Prostate gland (tissue), 2 donors: ENCODE results near the gene CSMD2. TPM values are rescaled to one million over a fixed set of nuclear protein-coding genes. Genes with fewer than 3 reads are reported as not detected.

Source experiments
- DNase-seq: peaks from one replicate; pipeline ENCODE4 v3.0.0-alpha.2; 2019; ENCODE audit warnings: low spot score
- H3K27ac ChIP-seq, 2 donors: fragments of 200-600 bp; sonication (generic); 2 replicates each; pipeline ENCODE4 v1.5.1; 2017 to 2019
- H3K27me3 ChIP-seq: fragments of 200-600 bp; sonication (generic); replicated peaks from 2 replicates; pipeline ENCODE4 v1.5.1; 2019; ENCODE audit not compliant: insufficient read depth
- H3K36me3 ChIP-seq, 2 donors: fragments of 200-600 bp; sonication (generic); 1 replicate in 1 of 2; 2 replicates in 1 of 2; pipeline versions ENCODE4 v1.5.1 to v1.8.1; 2017 to 2019
- H3K4me1 ChIP-seq: fragments of 200-600 bp; sonication (generic); replicated peaks from 2 replicates; pipeline ENCODE4 v1.5.1; 2019
- H3K4me3 ChIP-seq, 2 donors: fragments of 200-600 bp; sonication (generic); 2 replicates each; pipeline ENCODE4 v1.5.1; 2017 to 2019
- H3K9me3 ChIP-seq: fragments of 200-600 bp; sonication (generic); 2 replicates; pipeline ENCODE4 v1.5.1; 2017
- POLR2A ChIP-seq: fragments of 450-650 bp; IDR thresholded peaks from one replicate; pipeline ENCODE4 v1.6.1; 2016; ENCODE audit warnings: antibody characterized with exemption, mild to moderate bottlenecking
- POLR2AphosphoS5 ChIP-seq: sonication (generic); formaldehyde crosslinking; IDR thresholded peaks from one replicate; pipeline ENCODE4 v1.6.1; 2017; ENCODE audit warnings: antibody characterized with exemption
- WGBS: methylation state at CpG from one replicate; pipeline ENCODE4 v1.1.5; 2018; 5-methylcytosine and 5-hydroxymethylcytosine counted together
- intact Hi-C: fragments of 100-400 bp; cut with DNase I; formaldehyde crosslinking; loops from one replicate; pipeline ENCODE4 v1.14.2; 2022
- total RNA-seq, 2 donors: library from RNA; depleted of rRNA; stranded (reverse); fragments of >200 nt; gene quantifications; one replicate each; pipeline ENCODE4 v1.1.0, GENCODE V29; 2016
- TF ChIP-seq, protein P1 (sequence below), 4 experiments: fragments of 200-600 bp in 2 of 4; fragments of 450-650 bp in 2 of 4; sonication (generic) in 2 of 4; IDR thresholded peaks; 1 replicate in 3 of 4; 2 replicates in 1 of 4; pipeline ENCODE4 v1.5.1; 2016 to 2019; ENCODE audit warnings: antibody characterized with exemption in 4 of 4, mild to moderate bottlenecking in 2 of 4, moderate library complexity in 2 of 4

Gene CSMD2
- total RNA-seq, 2 donors from 2014 or later, result 0.14 to 5.5 TPM

DNA sequence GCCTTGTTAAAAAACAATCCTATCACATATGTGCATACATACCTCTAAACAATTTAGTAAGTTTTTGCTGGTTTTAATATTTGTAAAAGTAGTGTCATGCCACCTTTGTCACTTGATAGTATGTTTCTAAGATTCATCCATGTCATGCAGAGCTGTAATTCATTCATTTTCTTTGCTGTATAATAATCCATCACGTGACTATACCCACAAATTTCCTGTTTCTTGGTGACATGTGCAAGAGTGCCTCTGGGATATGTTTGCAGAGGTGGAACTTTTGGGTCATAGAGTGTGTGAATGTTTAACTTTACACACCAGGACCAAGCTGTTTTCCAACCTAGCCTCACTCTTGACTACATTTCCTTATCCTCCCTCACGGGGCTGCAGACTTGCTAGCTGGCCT lies 629.7 kb downstream of the CSMD2 start:
- Histone ChIP-seq H3K4me1 (no peaks in the 10 kb centered on the region), H3K27ac (no peak overlapping the region), H3K27me3 (no peaks in the 10 kb centered on the region), H3K9me3 (no peaks in the 10 kb centered on the region), H3K36me3 (no peaks in the 10 kb centered on the region), H3K4me3 (no peak overlapping the region)
- WGBS, result 76% methylated on average over 2 of the region's 2 CpGs
- DNase-seq, result no peak
- intact Hi-C loops, result no loop called here
- TF ChIP-seq, protein P1, sequence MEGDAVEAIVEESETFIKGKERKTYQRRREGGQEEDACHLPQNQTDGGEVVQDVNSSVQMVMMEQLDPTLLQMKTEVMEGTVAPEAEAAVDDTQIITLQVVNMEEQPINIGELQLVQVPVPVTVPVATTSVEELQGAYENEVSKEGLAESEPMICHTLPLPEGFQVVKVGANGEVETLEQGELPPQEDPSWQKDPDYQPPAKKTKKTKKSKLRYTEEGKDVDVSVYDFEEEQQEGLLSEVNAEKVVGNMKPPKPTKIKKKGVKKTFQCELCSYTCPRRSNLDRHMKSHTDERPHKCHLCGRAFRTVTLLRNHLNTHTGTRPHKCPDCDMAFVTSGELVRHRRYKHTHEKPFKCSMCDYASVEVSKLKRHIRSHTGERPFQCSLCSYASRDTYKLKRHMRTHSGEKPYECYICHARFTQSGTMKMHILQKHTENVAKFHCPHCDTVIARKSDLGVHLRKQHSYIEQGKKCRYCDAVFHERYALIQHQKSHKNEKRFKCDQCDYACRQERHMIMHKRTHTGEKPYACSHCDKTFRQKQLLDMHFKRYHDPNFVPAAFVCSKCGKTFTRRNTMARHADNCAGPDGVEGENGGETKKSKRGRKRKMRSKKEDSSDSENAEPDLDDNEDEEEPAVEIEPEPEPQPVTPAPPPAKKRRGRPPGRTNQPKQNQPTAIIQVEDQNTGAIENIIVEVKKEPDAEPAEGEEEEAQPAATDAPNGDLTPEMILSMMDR (IDR thresholded peaks at IDR 0.05), result no peak

DNA sequence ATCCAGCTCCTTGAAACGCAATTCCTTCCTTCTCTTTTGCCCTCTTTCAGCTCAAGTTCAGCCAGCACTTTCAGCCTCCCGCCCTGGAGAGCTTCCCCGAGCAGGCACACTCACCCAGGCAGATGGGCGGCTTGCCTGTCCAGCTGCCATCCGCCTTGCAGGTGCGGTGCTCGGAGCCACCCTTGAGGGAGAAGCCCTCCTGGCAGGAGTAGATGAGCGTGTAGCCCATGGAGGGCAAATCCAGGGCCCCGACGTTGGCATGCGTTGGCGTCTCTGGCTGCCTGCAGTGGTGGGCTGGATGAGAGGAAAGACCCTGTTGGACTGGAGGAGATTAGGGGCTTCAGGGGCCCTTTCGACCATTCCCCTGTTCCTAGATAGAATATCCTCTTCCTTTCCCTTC lies 632.1 kb downstream of the CSMD2 start:
- no peaks in the 10 kb centered on the region for H3K9me3 ChIP-seq
- H3K27ac ChIP-seq, result no peak overlapping the region
- no peaks in the 10 kb centered on the region for H3K27me3 ChIP-seq
- no peaks in the 10 kb centered on the region for H3K4me1 ChIP-seq
- intact Hi-C loops, result no loop called here
- TF ChIP-seq, protein P1 (IDR thresholded peaks at IDR 0.05), result no peak
- TF ChIP-seq POLR2A, result no peak
- TF ChIP-seq POLR2AphosphoS5, result no peak
- H3K36me3 ChIP-seq, result no peaks in the 10 kb centered on the region
- 88% methylated on average over 13 of the region's 13 CpGs for whole genome bisulfite sequencing
- no peak overlapping the region for H3K4me3 ChIP-seq
- DNase-seq, result no peak

DNA sequence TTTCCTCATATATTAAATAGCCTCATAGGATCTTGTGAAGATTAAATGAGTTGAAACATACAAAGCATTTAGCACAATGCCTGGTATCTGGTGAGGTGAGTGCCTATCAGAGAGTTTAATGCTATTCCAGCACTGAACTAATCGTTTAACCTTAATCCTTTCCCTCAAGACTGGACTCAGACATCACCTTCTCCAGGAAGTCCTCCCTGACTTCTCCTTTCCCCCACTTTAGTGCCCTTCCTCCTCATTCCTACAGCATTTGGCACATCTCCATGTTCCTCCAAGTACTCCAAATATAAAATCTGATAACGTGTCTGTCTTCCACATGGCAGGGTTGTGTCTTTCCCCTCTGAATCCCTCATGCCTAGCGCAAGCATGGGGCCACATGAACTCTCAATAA lies 632.8 kb downstream of the CSMD2 start:
- H3K9me3 ChIP-seq, result no peaks in the 10 kb centered on the region
- no peaks in the 10 kb centered on the region for H3K36me3 ChIP-seq
- no peak overlapping the region for H3K4me3 ChIP-seq
- DNase-seq, result no peak
- H3K4me1 ChIP-seq, result no peaks in the 10 kb centered on the region
- TF ChIP-seq, protein P1 (IDR thresholded peaks at IDR 0.05), result no peak
- no peak for TF ChIP-seq POLR2AphosphoS5
- TF ChIP-seq POLR2A, result no peak
- intact Hi-C loops, result no loop called here
- no peak overlapping the region for H3K27ac ChIP-seq
- H3K27me3 ChIP-seq, result no peaks in the 10 kb centered on the region
- 70% methylated on average over 3 of the region's 3 CpGs for WGBS

DNA sequence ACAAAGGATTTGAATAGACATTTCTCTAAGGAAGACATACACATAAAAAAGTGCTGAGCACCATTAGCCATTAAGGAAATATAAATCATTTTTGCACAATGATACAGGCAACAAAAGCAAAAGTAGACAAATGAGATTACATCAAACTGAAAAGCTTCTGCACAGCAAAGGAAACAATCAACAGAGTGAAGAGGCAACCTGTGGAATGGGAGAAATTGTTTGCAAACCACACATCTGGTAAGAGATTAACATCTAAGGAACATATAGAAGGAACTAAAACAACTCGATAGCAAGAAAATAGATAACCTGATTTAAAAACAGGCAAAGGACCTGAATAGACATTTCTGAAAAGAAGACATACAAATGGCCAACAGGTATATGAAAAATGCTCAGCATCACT lies 635.1 kb downstream of the CSMD2 start:
- Histone ChIP-seq H3K9me3 (no peaks in the 10 kb centered on the region), H3K27me3 (no peaks in the 10 kb centered on the region), H3K27ac (no peak overlapping the region), H3K4me3 (no peak overlapping the region), H3K4me1 (no peaks in the 10 kb centered on the region), H3K36me3 (no peaks in the 10 kb centered on the region)
- DNase-seq, result no peak
- TF ChIP-seq, protein P1 (IDR thresholded peaks at IDR 0.05), result no peak
- TF ChIP-seq POLR2AphosphoS5 (no peak), POLR2A (no peak)
- 42% methylated on average over 1 of the region's 1 CpG for WGBS
- intact Hi-C loops, result no loop called here

DNA sequence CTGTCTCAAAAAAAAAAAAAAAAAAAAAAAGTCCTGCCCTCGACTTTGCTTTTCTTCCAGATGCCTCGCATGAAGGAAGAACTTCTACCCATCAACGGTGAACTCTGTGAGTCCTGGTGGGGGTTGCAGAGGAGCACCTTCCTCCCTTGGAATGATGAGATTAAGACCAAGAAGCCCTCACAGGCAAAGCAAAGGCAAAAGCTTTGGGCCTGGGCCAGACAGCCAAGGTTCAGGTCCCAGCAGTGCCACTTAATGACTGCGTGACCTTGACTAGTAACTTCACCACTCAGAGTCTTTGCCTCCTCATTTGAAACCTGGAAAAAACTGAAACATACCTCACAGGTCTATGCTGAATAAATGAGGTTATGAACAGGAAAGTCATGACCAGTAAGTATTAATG lies 637.1 kb downstream of the CSMD2 start:
- H3K4me1 ChIP-seq, result no peaks in the 10 kb centered on the region
- TF ChIP-seq, protein P1 (IDR thresholded peaks at IDR 0.05), result no peak
- TF ChIP-seq POLR2A (no peak), POLR2AphosphoS5 (no peak)
- no peak for DNase-seq
- no peaks in the 10 kb centered on the region for H3K36me3 ChIP-seq
- no peaks in the 10 kb centered on the region for H3K9me3 ChIP-seq
- 88% methylated on average over 4 of the region's 4 CpGs for WGBS
- H3K27me3 ChIP-seq, result no peaks in the 10 kb centered on the region
- intact Hi-C loops, result no loop called here
- H3K4me3 ChIP-seq, result no peak overlapping the region
- no peak overlapping the region for H3K27ac ChIP-seq
